HG03103 (cell line): ENCODE data around the gene CENPH.
A peak's percentile ranks its signal among the peaks of the same experiment; 100 is the strongest.
"Not testable (repeated sequence)": the region's sequence is repeated elsewhere in the genome, so short reads cannot be mapped to it uniquely, and the experiment has no call there.

ENCODE experiments used
- ATAC-seq: cut with Tn5 transposase; IDR thresholded peaks from one replicate; pipeline ENCODE4 v1.9.1; 2021; ENCODE audit warnings: low read depth; ENCODE audit not compliant: unreplicated experiment

The CENPH gene, protein sequence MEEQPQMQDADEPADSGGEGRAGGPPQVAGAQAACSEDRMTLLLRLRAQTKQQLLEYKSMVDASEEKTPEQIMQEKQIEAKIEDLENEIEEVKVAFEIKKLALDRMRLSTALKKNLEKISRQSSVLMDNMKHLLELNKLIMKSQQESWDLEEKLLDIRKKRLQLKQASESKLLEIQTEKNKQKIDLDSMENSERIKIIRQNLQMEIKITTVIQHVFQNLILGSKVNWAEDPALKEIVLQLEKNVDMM

DNA sequence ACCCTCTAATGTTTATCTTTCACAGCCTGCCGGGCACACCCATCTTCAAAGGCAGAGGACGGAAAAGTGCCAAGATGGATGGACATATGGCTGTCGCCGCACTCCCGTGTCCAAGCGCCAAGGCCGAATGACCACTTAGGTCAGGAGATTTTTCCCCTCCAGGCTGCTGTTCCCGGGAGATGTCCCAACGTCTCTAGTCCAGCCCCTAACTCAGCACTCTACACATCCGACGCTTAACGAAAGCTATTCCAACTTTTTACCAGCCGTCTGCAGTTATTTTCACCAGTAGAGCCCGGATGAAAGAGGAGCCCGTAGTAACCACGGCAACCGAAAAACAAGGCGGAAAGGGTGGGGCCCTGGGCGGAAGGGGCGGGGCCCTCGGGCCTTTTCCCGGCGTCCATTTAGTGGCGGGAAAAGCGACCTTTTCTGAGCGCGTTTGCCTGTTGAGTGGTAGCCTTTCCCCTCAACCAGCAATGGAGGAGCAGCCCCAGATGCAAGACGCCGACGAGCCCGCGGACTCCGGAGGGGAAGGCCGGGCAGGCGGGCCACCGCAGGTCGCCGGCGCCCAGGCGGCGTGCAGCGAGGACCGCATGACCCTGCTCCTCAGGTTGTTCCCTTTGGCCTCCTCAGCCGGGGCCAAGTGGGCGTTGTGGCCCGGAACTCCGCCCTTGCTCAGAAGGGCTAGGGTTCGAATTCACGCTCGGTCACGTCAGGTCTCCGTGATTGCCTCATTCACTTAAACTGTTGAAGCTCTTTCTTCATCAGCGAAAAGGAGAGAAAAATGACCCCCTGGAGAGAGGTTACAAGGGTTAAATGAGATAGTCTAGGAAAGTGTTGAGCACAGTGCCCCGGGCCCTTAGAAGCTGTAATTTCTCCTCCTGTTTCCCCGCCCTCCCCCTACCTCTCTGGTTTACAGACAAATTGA is at the start of gene CENPH:
CENPH (plus strand) TSS at position 422 of the 925 bp plus-strand sequence; CDS start at position 474, 52 bp downstream.
- ATAC-seq, result peak; percentile 86

DNA sequence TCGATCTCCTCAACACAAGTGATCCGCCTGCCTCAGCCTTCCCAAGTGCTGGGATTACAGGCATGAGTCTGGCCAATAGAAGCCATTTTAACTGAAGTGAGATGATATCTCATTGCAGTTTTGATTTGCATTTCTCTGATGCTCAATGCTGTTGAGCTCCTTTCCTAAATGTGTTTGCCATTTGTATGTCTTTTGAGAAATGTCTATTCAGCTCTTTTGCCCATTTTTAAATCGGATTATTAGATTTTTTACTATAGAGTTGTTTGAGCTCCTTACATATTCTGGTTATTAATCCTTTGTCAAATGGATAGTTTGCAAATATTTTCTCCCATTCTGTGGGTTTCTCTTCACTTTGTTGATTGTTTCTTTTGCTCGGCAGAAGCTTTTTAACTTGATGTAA is 49.1 kb upstream of the CENPH start:
- ATAC-seq, result not testable (repeated sequence)

DNA sequence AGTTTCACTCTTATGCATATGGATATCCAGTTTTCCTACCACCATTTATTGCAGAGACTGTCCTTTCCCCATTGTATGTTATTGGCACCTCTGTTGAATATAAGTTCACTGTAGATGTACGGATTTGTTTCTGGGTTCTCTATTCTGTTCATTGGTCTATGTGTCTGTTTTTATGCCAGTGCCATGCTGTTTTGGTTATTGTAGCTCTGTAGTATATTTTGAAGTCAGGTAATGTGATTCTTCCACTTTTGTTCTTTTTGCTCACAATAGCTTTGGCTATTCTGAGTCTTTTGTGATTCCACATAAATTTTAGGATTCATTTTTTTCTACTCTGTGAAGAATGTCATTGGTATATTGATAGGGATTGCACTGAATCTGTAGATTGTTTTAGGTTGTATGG is 48.6 kb upstream of the CENPH start:
- ATAC-seq, result no peak

DNA sequence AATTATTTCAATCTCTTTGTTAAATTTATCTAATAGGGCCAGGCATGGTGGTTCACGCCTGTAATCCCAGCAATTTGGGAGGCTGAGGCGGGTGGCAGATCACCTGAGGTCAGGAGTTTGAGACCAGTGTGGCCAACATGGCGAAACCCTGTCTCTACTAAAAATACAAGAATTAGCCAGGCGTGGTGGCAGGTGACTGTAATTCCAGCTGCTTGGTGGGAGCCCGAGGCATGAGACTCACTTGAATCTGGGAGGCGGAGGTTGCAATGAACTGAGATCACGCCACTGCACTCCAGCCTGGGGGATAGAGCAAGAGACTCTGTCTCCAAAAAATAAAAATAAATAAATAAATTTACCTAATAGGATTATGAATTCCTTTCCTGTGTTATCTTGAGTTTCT is 40.8 kb upstream of the CENPH start:
- ATAC-seq, result not testable (repeated sequence)

DNA sequence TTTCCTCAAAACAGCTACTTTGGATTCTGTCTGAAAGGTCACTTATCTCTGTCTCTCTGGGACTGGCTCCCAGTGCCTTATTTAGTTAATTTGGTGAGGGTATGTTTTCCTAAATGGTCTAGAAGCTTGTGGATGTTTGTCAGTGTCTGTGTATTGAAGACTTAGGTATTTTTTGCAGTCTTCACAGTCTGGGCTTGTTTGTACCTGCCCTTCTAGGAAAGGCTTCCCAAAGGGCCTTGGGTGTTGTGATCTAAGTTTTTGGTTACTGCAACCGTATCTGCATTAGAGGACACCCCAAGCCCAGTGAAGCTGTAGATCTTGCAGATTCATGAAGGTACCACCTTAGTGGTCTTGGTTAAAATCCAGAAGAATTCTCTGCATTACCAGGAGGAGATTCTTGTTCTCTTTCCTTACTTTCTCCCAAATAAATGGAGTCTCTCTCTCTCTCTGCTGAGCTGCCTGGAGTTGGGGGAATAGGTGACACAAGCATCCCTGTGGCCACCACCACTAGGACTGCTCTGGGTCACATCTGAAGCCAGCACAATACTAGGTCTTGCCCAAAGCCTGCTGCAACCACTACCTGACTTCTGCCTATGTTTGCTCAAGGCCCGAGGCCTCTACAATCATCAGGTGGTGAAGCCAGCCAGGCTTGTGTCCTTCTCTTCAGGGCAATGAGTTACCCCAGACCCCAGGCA is 40.3 kb upstream of the CENPH start:
- no peak for ATAC-seq

DNA sequence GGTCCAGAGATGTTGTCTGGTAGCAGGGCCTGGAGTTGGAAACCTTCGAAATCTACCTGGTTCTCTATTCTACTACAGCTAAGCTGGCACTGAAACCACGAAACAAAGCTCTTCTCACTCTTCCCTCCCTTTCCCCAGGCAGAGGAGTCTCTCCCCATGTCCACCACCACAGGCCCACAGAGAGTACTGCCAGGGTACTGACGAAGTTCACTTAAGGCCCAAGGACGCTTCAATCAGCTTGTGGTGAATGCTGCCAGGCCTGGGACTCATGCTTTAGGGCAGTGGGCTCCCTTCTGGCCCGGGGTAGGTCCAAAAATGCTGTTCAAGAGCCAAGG is 39.7 kb upstream of the CENPH start:
- no peak for ATAC-seq

DNA sequence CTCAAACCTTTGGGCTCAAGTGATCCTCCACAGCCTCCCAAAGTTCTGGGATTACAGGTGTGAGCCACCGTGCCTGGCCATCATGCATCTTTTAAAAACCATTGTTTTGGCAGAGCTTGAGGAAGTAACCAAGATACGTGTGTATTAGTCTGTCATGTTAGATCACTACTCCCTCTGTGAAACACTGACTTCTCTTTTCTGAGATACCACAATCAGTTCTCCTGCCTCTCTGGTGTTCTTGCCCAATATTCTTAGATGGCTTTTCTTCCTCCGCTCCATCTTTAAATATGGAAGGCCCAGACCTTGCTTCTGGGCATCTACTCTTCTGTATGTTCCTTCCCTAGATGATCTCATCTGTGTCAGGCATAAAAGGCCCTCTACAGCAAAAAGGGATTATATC is 36.7 kb upstream of the CENPH start:
- no peak for ATAC-seq

DNA sequence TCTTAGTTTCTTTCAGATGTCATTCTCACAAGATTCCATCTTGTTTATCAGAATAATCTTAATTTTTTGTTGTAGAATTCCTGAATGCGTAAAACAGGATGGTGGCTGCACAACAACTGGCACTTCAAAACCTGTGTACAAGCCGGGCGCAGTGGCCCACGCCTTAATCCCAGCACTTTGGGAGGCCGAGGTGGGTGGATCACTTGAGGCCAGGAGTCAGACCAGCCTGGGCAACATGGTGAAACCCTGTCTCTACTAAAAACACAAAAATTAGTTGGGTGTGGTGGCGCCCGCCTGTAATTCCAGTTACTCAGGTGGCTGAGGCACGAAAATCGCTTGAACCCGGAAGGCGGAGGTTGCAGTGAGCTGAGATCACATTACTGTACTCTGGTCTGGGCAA is 32.9 kb upstream of the CENPH start:
- ATAC-seq, result no peak

DNA sequence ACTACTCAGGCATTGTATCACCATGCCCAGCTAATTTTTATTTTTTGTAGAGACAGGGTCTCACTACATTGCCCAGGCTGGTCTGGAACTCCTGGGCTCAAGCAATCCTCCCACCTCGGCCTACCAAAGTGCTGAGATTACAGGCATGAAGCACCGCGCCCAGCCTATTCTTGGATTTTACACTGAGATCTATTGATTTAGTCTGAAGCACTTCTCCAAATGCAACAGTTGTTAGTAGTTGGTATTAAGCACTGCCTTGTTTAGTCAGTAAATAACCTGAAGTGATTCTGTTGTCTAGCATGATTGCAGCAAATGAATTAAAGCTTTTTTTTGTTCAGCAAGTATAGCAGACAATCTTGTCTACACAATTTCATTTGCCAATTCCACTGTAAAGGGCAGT is 31.3 kb upstream of the CENPH start:
- ATAC-seq, result no peak

DNA sequence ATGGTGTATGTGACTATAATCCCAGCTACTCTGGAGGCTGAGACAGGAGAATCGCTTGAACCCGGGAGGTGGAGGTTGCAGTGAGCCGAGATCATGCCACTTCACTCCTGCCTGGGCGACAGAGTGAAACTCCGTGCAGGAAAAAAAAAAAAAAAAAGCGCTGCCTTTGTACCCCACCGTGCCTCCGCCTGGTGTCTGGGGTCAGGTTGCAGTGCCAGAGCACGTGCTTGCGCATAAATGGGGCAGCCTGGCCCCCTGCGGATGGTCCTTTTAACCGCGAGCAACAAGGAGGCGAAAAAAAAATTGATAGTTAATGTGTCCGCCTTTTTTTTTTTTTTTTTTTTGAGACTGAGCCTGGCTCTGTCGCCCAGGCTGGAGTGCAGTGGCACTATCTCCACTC is 28.7 kb upstream of the CENPH start:
- ATAC-seq, result no peak

DNA sequence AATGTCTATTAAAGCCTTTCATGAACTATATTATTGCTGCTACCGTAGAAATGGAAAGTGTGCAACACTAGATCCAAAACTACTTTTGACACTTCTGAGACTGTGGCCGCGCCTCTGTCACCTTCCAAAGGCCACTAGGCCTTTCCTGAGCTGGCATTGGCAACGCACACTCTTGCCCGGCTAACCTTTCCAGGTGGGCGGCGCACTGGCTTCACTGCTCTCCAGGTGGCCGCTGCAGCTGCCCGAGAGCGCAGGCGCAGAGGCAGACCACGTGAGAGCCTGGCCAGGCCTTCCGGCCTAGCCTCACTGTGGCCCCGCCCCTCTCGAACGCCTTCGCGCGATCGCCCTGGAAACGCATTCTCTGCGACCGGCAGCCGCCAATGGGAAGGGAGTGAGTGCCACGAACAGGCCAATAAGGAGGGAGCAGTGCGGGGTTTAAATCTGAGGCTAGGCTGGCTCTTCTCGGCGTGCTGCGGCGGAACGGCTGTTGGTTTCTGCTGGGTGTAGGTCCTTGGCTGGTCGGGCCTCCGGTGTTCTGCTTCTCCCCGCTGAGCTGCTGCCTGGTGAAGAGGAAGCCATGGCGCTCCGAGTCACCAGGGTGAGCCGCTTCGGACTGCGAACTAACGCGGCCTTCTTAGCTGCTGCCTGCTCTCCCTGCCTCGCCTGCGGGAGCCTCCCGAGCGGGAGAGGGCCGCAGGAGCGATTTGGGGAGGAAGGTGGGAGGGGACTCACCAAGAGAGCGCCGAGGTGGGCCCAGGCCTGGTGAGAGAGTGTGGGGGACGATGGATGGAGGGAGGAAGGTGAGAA is 22.5 kb upstream of the CENPH start, which contains the start of gene CCNB1:
CCNB1 (plus strand) TSS at position 465 of the 807 bp plus-strand sequence; CDS start at position 578, 113 bp downstream.
- peak; percentile 99 for ATAC-seq

DNA sequence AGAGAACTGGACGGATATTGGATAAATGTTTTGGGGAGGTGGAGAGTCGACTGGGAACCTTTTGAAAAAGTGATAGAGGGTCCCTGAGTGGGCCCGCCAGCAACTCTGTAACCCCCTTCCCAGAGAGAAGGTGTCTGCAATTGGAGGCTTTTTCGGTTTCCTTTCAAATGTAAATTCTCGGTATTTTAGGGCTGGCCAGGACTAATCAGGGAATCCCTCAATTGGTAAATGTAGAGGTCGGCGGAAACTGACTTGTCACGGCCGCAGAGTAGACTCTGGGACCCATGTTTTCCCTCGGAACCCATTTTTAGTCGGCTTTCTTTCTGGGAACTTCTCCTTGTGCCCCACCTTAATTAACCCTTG is 21.9 kb upstream of the CENPH start:
- no peak for ATAC-seq

DNA sequence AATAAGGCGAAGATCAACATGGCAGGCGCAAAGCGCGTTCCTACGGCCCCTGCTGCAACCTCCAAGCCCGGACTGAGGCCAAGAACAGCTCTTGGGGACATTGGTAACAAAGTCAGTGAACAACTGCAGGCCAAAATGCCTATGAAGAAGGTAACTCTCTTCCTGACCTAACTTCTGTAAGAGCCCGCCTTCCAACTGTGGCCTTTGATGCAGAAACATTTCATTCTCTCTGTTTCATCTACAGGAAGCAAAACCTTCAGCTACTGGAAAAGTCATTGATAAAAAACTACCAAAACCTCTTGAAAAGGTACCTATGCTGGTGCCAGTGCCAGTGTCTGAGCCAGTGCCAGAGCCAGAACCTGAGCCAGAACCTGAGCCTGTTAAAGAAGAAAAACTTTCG is 21.5 kb upstream of the CENPH start:
- ATAC-seq, result no peak

DNA sequence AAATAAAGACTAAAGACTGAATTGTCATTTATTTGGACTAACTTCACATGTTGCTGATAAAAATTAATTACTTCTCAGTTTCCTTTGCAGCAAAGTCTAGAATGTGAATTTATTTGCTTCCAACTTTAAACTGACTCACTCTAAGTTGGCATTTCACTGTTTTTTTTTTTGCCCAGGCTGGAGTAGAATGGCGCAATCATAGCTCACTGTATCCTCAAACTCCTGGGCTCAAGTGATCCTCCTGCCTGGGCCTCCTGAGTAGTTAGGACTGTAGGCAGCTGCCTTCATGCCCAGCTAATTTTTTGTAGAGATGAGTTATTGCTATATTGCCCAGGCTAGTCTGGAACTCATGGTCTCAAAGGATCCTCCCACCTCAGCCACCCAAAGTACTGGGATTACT is 18.9 kb upstream of the CENPH start:
- no peak for ATAC-seq

DNA sequence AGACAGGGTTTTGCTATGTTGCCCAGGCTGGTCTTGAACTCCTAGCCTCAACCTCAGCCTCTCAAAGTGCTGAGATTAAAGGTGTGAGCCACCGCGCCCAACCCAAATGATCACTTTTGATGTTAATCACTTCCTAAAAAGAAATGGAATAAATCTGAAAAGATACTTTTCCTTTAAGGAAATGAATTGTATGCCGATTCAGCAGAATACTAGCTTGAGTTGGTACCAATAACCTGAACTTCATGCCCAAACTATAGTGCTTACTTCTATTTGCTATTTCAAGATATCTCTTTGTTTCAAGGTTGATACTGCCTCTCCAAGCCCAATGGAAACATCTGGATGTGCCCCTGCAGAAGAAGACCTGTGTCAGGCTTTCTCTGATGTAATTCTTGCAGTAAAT is 18.4 kb upstream of the CENPH start:
- ATAC-seq, result no peak

DNA sequence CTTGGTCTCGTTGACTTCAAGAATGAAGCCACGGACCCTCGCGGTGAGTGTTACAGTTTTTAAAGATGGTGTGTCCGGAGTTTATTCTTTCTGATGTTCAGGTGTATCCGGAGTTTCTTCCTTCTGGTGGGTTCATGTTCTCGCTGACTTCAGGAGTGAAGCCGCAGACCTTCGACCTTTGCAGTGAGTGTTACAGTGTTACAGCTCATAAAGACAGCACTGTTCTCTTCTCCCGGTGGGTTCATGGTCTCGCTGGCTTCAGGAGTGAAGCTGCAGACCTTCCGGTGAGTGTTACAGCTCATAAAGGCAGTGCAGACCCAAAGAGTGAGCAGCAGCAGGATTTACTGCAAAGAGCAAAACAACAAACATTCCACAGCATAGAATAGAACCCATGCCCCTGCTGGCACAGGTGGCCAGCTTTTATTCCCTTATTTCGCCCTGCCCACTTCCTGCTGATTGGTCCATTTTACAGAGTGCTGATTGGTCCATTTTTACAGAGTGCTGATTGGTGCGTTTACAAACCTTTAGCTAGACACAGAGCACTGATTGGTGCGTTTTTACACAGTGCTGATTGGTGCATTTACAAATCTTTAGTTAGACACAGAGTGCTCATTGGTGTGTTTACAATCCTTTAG is 7.6 kb upstream of the CENPH start:
- not testable (repeated sequence) for ATAC-seq

DNA sequence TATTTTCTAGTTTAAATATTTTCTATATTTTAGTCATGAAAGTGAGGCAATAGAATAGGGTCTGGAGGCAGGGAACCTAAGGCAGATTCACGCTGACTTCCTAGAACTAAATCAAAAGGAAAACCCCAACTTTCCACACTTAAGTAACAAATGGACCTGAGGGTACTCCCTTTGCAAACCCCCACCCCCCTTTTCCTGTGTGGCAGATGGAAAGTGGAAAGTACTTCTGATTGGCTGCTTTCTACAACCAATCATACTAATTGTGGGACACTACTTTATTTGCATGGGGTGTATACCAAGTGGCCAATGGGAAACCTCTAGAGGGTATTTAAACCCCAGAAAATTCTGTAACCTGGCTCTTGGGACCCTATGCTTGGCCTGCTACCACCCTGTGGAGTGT is 4.8 kb upstream of the CENPH start:
- no peak for ATAC-seq

DNA sequence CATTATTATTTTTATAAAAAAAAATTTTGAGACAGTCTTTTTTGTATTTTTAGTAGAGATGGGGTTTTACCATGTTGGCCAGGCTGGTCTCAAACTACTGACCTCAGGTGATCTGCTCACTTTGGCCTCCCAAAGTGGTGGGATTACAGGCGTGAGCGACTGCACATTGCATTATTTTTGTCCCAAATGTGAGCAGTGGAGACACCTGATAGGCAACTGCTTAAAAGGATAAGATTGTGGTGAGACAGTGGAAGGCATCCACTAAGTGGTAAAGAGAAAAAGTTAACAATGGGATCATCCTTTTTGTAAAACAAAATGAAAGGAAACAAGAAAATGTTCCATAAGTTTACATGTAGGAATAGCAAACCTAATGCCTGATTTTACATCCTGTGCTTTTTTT is 2.0 kb upstream of the CENPH start:
- no peak for ATAC-seq

DNA sequence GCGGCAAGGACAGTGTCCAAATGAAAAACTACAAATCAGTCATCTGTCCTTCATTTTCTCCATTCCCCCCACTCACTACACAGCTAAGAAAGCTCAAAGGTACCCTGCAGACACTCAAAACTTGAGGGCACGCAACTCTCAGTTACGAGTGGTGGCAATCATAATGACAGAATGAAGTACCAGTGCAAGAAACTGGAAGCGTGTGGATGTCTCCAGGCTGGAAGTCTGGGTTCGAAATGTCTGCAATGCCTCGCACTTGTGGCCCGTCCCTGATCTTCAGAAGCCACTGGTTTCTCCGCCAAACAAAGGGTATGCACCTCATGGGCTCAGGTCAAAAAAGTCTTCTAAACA is 597 bp upstream of the CENPH start:
- no peak for ATAC-seq

DNA sequence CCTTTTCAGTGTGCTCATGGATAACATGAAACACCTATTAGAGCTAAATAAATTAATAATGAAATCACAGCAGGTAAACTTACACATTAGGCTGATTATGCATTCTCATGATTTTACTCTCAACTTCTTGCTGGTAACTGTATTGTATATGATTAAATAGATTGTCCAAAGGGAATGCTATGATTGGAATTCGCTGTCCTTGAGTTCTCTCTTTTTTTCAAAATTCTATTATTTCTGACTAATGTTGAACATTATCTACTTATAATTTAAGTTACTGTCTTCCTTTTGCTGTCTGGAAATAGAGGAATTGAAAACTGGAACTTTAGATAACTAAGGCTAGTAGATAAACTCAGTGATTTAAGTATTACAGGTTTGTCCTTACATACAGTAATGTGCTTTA is 13.1 kb downstream of the CENPH start:
- ATAC-seq, result no peak
